HUES48 (cell line): Measurements from ENCODE around the gene SEL1L3.

Experiments used
- H3K27ac ChIP-seq: one replicate; pipeline ENCODE4 v1.7.0; 2013; ENCODE audit warnings: low read depth, low read length, inconsistent platforms
- H3K27me3 ChIP-seq: 2 replicates; pipeline ENCODE4 v1.6.1; 2013; ENCODE audit warnings: mild to moderate bottlenecking, low read length; ENCODE audit not compliant: control insufficient read depth, insufficient read depth
- H3K36me3 ChIP-seq: 2 replicates; pipeline ENCODE4 v1.6.1; 2013; ENCODE audit warnings: low read length; ENCODE audit not compliant: control insufficient read depth, insufficient read depth
- H3K4me1 ChIP-seq: 2 replicates; pipeline ENCODE4 v1.6.1; 2013; ENCODE audit warnings: mild to moderate bottlenecking, low read length; ENCODE audit not compliant: control insufficient read depth, insufficient read depth
- H3K4me3 ChIP-seq: 2 replicates; pipeline ENCODE4 v1.5.1; 2013; ENCODE audit warnings: mild to moderate bottlenecking, low read depth, low read length
- H3K9ac ChIP-seq: 2 replicates; pipeline ENCODE4 v1.6.1; 2013; ENCODE audit warnings: mild to moderate bottlenecking, low read depth, low read length, moderate library complexity
- H3K9me3 ChIP-seq: 2 replicates; pipeline ENCODE4 v1.6.1; 2013; ENCODE audit warnings: low read length; ENCODE audit not compliant: control insufficient read depth, insufficient read depth

SEL1L3 gene

DNA sequence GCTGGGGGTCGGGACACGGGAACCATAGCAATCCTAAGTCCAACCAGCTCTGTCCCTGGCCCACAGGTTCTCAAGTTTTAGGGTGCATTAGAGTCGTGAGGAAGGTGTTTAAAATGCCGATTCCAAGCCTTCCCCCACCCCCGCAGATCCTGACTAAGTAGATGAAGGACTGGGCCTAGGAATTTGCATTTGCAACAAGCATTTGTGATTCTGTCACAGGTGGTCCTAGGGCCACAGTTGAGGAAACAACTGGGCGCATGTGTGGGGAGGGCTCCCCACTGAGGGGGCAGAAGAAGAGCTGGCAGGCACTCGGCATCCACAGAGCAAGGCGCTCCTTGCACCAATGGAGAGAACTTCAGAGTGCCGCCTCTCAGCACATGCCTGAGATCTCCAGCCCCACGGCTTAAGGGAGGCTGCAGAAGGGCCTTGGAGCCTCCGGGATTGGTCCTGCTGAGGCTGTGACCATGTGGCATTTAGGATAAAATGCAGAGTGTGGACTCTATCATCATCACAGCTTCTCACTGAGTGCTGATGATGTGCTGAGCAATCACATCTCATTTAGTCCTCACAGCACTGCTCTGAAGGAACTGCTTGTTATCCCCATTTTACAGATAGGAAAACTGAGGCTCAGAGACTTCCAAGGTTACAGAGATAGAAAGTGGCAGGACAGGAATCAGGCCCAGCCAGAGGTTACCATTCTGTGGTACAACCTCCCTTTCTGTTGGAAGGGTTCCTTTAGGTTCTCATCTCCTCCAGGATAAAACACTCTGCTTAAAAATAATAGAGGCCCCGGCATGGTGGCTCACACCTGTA, 16.7 kb downstream of the SEL1L3 start:
- no peaks in the 10 kb centered on the region for H3K9me3 ChIP-seq
- no peak overlapping the region for H3K27ac ChIP-seq
- peaks cover 31% of the 10 kb centered on the region for H3K4me1 ChIP-seq
- peaks cover 7% of the 10 kb centered on the region for H3K36me3 ChIP-seq
- H3K4me3 ChIP-seq = no peak overlapping the region
- no peaks in the 10 kb centered on the region for H3K27me3 ChIP-seq
- H3K9ac ChIP-seq = no peak overlapping the region

DNA sequence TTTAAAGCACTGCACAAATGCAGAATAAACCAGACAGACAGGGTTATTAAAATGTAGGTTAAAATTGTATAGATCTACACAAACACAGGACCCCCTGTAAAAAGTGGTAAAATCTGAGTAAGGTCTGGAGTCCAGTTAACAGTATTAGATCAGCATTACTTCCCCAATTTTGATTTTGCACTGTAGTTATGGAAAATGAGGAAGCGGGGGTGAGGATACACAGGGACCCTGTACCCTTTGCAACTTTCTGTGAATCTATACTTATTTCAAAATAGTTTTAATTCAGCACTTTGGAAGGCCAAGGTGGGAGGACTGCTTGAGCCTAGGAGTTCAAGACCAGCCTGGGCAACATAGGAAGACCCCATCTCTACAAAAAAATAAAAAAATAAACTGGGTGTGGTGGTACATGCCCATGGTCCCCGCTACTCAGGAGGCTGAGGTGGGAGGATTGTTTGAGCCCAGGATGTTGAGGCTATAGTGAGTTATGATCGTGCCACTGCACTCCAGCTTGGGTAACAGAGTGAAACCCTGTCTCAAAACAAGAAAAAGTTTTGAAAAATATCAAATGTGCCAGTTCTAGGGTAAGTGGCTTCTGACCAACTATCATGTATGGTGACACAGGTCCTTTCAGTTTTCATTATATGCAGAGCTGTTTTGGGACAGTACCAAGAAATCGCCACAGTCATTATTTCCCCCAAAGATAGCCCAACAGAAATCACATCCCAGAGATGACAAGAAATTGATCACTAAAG, 17.7 kb downstream of the SEL1L3 start:
- Histone ChIP-seq H3K36me3 (peaks cover 7% of the 10 kb centered on the region), H3K27ac (no peak overlapping the region), H3K9me3 (no peaks in the 10 kb centered on the region), H3K4me1 (peaks cover 31% of the 10 kb centered on the region), H3K4me3 (no peak overlapping the region), H3K9ac (no peak overlapping the region), H3K27me3 (no peaks in the 10 kb centered on the region)

DNA sequence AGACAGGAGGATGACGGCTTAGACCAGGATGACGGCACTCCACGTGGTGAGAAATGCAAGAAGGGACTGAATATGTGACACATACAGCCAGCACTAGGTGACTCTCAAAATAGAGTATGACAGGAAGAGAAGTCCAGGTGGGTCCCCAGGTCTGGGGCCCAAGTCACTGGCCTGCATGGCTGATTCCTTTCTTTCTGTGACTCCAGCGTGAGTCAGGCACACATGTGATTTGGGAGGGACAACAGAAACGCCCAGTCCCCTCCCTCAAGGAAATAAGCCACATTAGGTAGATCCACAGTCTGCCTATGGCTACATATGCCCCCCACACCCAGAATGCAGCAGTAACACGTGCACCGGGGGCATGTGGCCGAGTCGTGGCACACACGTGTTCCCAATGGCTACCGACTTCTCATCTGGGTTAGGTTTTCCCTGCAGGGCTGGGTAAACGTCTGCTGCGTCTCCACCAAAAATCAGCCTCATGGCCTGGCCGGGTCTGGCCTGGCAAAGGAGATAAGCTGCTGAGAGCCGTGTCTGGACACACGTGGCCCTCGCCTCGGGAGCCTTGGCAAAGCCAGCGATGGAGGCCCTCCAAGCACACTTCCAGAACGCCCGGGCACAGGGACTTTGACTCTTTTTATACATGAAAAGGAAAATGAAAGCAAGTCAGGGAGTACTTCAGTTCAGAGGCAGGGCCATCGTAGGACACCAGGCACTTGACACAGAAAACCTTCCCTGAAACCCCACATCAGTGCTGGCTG, 19.3 kb downstream of the SEL1L3 start:
- H3K27ac ChIP-seq = no peak overlapping the region
- peaks cover 7% of the 10 kb centered on the region for H3K36me3 ChIP-seq
- H3K4me3 ChIP-seq = no peak overlapping the region
- no peaks in the 10 kb centered on the region for H3K27me3 ChIP-seq
- H3K9ac ChIP-seq = no peak overlapping the region
- H3K4me1 ChIP-seq = peaks cover 46% of the 10 kb centered on the region
- H3K9me3 ChIP-seq = no peaks in the 10 kb centered on the region

DNA sequence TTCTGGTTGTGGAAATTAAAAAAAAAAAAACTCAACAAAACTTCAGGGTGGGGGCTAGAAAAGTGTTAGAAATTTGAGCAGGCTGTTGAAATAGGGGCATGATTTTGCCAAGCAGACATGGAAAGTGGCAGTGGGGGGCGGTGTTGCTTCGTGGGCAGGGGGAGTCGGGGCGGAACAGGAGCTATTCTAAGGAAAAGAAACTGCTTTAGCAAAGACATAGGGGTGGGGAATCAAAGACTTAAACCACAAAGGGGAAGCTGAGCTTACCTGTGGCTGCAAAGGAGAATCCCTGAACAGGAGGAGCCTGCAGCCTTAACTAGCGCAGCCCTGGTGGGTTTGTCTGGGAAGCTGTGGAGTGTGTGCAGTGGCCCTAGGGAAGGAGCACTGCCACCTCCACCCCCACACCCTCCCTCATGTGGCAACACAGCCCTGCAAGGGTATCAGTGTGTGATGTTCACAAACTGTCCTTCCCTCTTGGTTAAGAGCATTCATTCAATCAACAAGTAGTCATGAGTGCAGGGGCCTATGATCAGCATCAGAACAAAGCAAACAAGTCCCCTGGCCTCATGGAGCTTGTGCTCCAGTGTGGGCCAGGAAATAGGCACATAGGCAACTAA, 20.5 kb downstream of the SEL1L3 start:
- no peak overlapping the region for H3K27ac ChIP-seq
- H3K9me3 ChIP-seq = no peaks in the 10 kb centered on the region
- no peak overlapping the region for H3K4me3 ChIP-seq
- H3K9ac ChIP-seq = no peak overlapping the region
- peaks cover 42% of the 10 kb centered on the region for H3K4me1 ChIP-seq
- H3K36me3 ChIP-seq = peaks cover 5% of the 10 kb centered on the region
- no peaks in the 10 kb centered on the region for H3K27me3 ChIP-seq

DNA sequence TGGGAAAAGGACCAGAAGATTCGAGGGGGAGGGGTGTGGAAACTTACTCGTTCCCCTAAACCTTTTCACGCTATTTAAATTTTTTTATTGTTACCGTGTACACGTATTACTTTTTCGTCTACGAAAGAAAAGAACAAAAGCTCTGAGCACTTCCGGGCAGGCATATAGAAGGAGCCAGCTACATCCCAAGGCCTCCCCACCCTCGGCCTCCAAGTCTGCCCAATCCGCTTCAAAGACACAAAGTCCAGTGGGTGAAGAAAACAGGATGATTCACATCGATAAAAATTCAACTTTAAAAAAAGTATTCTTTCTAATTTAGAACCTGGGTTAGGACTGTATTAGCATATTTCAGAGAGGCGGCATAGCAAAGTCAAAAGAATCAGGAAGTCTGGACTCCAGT, 23.1 kb downstream of the SEL1L3 start:
- Histone ChIP-seq H3K36me3 (no peaks in the 10 kb centered on the region), H3K27ac (no peak overlapping the region), H3K27me3 (no peaks in the 10 kb centered on the region), H3K4me3 (no peak overlapping the region), H3K4me1 (peaks cover 31% of the 10 kb centered on the region), H3K9ac (no peak overlapping the region), H3K9me3 (no peaks in the 10 kb centered on the region)

DNA sequence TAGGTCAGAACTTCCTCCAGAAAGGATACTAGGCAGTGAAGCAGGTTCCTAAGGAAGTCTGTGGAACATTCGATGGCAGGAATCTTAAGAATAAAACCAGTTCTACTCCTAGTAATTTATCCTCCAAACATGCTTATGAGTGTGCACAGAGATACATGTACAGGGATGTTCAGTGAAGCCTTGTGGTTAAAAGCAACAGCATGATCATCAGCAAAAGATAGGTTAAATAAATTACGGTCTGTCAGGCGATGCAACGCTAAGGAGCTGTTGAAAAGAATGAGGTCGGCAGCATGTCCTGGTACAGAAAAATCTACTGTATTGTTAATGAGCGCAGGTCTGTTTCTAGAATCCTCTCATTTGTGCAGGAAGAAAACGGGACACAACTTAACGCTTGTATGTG, 23.6 kb downstream of the SEL1L3 start:
- Histone ChIP-seq H3K9me3 (no peaks in the 10 kb centered on the region), H3K4me1 (peaks cover 26% of the 10 kb centered on the region), H3K4me3 (no peak overlapping the region), H3K27me3 (no peaks in the 10 kb centered on the region), H3K9ac (no peak overlapping the region), H3K27ac (no peak overlapping the region), H3K36me3 (no peaks in the 10 kb centered on the region)

DNA sequence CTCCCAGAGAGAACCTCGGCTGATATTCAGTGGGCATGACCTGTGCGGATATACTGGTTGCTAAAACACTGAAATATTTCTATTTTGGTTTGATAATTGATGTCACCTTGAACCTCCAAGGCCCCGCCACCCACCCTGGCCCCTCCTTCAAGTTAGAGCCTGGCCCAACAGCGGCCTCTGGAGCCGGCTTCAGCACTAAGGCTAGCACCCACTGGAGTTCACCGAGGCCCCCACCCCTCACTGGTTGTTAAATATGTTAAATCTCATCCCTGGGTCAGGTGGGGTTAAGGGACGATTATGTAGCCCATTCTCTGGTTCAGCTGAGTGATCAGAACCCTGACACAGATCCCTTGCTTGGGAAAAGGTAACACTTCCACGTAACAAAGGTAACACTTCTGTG, 24.3 kb downstream of the SEL1L3 start:
- no peaks in the 10 kb centered on the region for H3K9me3 ChIP-seq
- H3K4me1 ChIP-seq = peaks cover 25% of the 10 kb centered on the region
- no peaks in the 10 kb centered on the region for H3K36me3 ChIP-seq
- peak overlapping the region; percentile 26 for H3K27ac ChIP-seq
- no peak overlapping the region for H3K4me3 ChIP-seq
- no peak overlapping the region for H3K9ac ChIP-seq
- no peaks in the 10 kb centered on the region for H3K27me3 ChIP-seq

DNA sequence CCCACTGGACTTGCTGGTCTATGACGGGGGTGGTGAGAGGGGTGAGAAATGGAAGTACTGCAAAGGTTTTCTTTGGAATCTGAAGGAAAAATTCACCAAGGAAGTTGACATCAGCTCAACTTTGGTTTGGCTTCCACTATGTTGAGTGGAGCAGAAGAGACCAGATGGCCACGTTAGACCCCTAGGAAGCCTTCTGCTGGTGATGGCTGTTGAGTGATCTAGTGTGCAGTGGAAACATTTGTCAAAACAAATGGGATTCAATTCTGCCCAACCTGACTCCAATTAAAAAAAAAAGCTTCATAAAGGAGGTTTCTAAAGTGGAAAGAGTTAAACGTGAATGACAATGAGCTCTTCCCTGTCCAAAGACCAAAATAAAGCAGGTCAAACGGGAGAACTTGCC, 25.7 kb downstream of the SEL1L3 start:
- Histone ChIP-seq H3K36me3 (peaks cover 14% of the 10 kb centered on the region), H3K9ac (no peak overlapping the region), H3K4me3 (no peak overlapping the region), H3K9me3 (no peaks in the 10 kb centered on the region), H3K27me3 (no peaks in the 10 kb centered on the region), H3K27ac (no peak overlapping the region), H3K4me1 (peaks cover 18% of the 10 kb centered on the region)

DNA sequence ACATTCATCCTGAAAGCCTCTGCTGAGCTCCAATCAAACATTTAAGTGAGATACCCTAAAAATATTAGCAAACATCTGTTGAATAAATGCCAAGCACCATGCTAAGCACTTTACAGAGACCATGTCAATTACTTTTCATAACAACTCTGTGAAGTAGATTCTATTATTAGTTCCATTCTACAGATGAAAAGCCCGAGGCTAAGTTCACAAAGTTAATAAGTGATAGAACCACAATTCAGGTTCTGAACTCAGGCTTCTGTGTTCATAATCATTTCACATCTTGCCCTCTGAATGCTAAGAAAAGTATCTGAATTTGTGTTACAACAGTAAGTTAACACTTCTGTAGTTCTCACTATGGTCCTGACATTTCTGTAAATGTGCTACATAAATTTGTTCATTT, 27.4 kb downstream of the SEL1L3 start:
- Histone ChIP-seq H3K4me3 (no peak overlapping the region), H3K27ac (no peak overlapping the region), H3K4me1 (peaks cover 18% of the 10 kb centered on the region), H3K27me3 (no peaks in the 10 kb centered on the region), H3K9me3 (no peaks in the 10 kb centered on the region), H3K36me3 (peaks cover 21% of the 10 kb centered on the region), H3K9ac (no peak overlapping the region)

DNA sequence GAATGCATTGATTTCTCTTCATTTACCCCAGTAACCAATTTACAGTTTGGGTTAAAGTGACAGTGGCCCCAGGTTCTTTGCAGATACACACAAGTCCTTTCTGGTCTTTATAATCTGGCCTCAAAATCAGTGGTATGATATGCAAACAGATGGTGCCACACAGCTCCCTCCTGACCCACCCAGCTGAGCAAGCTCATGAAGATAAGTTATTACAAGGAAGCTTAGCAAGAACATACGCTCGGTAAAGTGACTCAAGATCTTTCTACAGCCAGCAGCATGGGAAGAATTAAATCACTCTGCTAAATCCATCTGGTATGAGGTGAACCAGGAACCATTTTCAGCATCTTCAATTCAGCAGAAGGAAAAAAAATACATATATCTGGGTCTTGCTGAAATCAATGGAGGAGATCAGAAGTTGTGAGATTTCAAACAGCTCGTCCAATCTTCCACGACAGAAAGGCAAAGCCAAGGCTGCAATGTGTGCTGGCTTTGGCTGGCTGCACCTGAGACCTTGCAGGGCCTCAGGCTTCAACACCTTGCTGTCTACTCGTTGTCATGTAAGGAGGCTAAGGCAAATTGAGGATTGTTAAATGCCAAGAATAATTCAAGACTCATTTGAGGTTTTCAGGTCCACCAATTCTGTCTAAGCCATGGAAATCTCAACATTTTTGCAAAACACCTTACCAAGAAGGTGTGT, 28.2 kb downstream of the SEL1L3 start:
- Histone ChIP-seq H3K27ac (no peak overlapping the region), H3K27me3 (no peaks in the 10 kb centered on the region), H3K4me1 (peaks cover 12% of the 10 kb centered on the region), H3K36me3 (peaks cover 26% of the 10 kb centered on the region), H3K9ac (no peak overlapping the region), H3K4me3 (no peak overlapping the region), H3K9me3 (no peaks in the 10 kb centered on the region)
